ENCODE results near the gene SYS1.
A peak's percentile ranks its signal among the peaks of the same experiment; 100 is the strongest.
"Not testable (repeated sequence)": the region's sequence is repeated elsewhere in the genome, so short reads cannot be mapped to it uniquely, and the experiment has no call there.

The SYS1 gene

DNA sequence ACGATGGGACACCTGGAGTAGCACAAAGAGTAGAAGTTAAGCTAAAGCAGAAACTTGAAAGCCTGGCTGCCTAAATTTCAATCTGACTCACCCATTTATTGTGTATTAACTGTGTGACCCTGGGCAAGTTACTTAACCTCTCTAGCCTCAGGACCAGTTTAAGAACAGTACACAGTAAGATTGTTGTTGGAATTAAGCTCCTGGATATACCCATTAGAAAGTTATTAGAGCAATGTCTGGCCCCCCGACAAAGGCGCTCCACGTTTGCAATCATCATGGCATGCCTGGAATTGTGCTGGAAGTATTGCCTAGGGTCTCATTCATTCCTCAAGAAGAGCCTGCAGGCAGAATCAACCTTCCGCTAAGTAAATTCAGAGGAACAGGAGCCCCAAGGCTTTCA lies 16.1 kb upstream of the SYS1 start:
- Histone ChIP-seq H3K27me3 (ENCODE audit: control insufficient read depth, insufficient read depth, low read length) (no peaks in the 10 kb centered on the region), H3K36me3 (ENCODE audit: control insufficient read depth, insufficient read depth, low read length) (no peaks in the 10 kb centered on the region), H3K4me3 (ENCODE audit: low read depth, low read length) (peak overlapping the region; percentile 92), H3K9me3 (ENCODE audit: control insufficient read depth, insufficient read depth, low read depth, low read length) (no peaks in the 10 kb centered on the region), H3K9ac (ENCODE audit: low read length) (peak overlapping the region; percentile 87), H3K27ac (ENCODE audit: low read depth, low read length) (peak overlapping the region; percentile 16; the same call in 1 of the 2 replicates), H3K4me1 (ENCODE audit: control insufficient read depth, insufficient read depth, low read length) (peaks cover 58% of the 10 kb centered on the region)

DNA sequence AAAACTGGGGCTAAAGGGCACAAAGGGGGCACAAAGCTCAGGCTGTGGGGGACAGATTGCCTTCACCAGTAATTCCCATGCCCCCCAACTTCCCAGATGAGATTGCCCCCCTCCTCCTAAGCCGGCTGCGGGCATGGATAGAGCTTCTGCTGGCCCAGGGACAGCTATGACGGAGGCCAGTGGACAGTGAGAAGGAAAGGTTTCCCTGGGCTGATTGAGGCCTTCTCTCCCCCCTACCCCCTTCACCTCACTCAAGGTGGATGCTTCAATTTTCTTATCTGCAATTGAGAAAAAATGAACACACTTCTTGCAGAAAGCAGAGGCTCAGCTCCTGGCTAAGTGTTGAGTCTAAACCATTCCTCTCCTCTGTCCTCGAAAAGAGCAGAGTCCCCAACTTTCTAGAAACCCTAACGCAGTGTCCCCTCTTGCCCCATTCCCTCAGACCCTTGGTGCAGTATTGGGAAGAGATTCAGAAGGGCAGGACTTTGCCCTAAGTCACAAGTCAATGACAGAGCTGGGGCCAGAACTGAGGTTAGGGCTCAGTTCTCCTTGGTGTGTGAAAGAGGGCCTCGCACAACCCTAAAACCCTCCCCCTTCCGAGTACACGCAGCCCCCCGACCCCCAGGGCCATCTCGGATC lies 15.5 kb upstream of the SYS1 start:
- peak overlapping the region; percentile 87 for H3K9ac ChIP-seq (ENCODE audit: low read length)
- no peaks in the 10 kb centered on the region for H3K27me3 ChIP-seq (ENCODE audit: control insufficient read depth, insufficient read depth, low read length)
- peaks cover 53% of the 10 kb centered on the region for H3K4me1 ChIP-seq (ENCODE audit: control insufficient read depth, insufficient read depth, low read length)
- peak overlapping the region; percentile 90; the same call in 1 of the 2 replicates for H3K27ac ChIP-seq (ENCODE audit: low read depth, low read length)
- H3K9me3 ChIP-seq (ENCODE audit: control insufficient read depth, insufficient read depth, low read depth, low read length): no peaks in the 10 kb centered on the region
- no peaks in the 10 kb centered on the region for H3K36me3 ChIP-seq (ENCODE audit: control insufficient read depth, insufficient read depth, low read length)
- peak overlapping the region; percentile 92 for H3K4me3 ChIP-seq (ENCODE audit: low read depth, low read length)

DNA sequence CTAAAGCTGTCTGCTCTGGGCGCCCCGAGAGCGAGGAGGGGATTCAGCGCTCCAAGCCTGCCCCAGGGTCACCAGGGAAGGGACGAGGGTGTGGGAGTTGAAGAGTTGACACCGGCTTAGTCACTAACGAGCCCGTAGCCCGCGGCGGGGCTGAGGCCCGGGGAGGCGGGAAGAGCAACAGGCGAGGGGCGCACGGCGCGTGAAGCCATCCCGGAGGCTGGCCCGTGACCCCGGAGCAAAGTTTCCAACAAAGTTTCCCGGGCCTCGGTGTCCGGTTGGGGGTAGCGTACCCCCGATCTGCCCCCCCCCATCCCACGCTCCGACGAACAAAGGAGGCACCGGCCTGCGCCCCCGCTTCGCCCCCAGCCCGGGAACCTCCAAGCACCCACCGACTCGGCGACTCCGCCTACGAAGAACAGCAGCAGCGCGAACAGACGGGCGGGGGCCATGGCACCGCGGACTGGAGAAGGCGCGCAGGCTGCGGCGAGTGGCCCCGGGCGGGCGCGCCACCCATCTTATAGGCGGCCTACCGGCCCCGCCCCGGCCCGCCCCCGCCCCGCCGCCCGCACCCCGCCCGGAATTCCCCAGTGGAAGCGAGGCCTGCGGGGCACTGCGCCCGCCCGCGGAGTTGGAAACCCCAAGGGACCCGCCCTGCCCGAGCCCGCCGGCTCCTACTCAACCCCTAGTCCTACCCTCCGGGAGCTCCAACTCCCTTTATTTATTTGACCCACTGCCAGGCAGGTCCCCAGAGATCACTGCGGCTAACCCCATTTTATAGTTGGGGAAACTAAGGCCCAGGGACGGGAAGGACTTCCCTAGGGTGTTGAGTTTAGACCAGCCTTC lies 14.8 kb upstream of the SYS1 start, which contains the start of gene SDC4:
Gene SDC4, minus strand, starts transcription at position 489 of the 843 bp plus-strand sequence. Its CDS starts 40 bp downstream, at position 449.
- Histone ChIP-seq H3K9me3 (ENCODE audit: control insufficient read depth, insufficient read depth, low read depth, low read length) (no peaks in the 10 kb centered on the region), H3K36me3 (ENCODE audit: control insufficient read depth, insufficient read depth, low read length) (no peaks in the 10 kb centered on the region), H3K27ac (ENCODE audit: low read depth, low read length) (peak within 1 kb of the TSS; percentile 90; the same call in 1 of the 2 replicates), H3K27me3 (ENCODE audit: control insufficient read depth, insufficient read depth, low read length) (no peaks in the 10 kb centered on the region), H3K4me1 (ENCODE audit: control insufficient read depth, insufficient read depth, low read length) (peaks cover 46% of the 10 kb centered on the region), H3K4me3 (ENCODE audit: low read depth, low read length) (peak within 1 kb of the TSS; percentile 92), H3K9ac (ENCODE audit: low read length) (peak within 1 kb of the TSS; percentile 87)

DNA sequence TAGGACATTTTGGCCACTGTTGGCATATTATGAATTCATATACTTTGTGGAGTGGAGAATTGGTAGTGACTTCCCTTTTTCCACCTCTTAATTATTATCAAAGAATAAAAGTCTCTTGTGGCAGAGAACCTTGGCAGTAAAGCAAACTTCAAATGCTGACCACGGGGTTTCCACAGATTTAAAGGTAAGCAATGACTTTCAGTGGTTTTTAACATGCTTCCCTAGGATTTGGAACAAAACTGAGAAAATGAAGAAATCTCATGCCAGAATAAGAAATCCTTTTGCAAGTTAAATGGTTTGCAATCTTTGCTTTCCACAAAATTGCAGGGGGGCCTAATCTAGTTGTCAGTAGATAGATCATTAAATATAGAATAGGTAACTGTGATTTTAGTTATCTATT lies 12.7 kb upstream of the SYS1 start:
- Histone ChIP-seq H3K4me1 (ENCODE audit: control insufficient read depth, insufficient read depth, low read length) (peaks cover 30% of the 10 kb centered on the region), H3K9me3 (ENCODE audit: control insufficient read depth, insufficient read depth, low read depth, low read length) (no peaks in the 10 kb centered on the region), H3K4me3 (ENCODE audit: low read depth, low read length) (no peak overlapping the region), H3K27ac (ENCODE audit: low read depth, low read length) (no peak overlapping the region), H3K9ac (ENCODE audit: low read length) (no peak overlapping the region), H3K36me3 (ENCODE audit: control insufficient read depth, insufficient read depth, low read length) (no peaks in the 10 kb centered on the region), H3K27me3 (ENCODE audit: control insufficient read depth, insufficient read depth, low read length) (no peaks in the 10 kb centered on the region)

DNA sequence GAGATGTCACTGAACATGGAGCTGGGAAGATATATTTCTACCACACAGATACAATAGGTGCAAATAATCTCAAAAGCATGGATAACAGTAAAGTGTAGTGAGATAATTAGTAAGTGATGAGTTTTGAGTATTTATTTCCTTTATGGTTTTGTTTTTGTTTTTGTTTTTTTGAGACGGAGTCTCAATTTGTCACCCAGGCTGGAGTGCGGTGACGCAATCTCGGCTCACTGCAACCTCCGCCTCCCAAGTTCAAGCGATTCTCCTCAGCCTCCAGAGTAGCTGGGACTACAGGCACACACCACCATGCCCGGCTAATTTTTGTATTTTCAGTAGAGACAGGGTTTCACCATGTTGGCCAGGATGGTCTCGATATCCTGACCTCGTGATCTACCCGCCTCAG lies 12.2 kb upstream of the SYS1 start:
- not testable (repeated sequence) for H3K9me3 ChIP-seq (ENCODE audit: control insufficient read depth, insufficient read depth, low read depth, low read length); H3K27me3 ChIP-seq (ENCODE audit: control insufficient read depth, insufficient read depth, low read length); H3K9ac ChIP-seq (ENCODE audit: low read length); H3K27ac ChIP-seq (ENCODE audit: low read depth, low read length); H3K36me3 ChIP-seq (ENCODE audit: control insufficient read depth, insufficient read depth, low read length); H3K4me3 ChIP-seq (ENCODE audit: low read depth, low read length)
- peaks cover 24% of the 10 kb centered on the region for H3K4me1 ChIP-seq (ENCODE audit: control insufficient read depth, insufficient read depth, low read length)

DNA sequence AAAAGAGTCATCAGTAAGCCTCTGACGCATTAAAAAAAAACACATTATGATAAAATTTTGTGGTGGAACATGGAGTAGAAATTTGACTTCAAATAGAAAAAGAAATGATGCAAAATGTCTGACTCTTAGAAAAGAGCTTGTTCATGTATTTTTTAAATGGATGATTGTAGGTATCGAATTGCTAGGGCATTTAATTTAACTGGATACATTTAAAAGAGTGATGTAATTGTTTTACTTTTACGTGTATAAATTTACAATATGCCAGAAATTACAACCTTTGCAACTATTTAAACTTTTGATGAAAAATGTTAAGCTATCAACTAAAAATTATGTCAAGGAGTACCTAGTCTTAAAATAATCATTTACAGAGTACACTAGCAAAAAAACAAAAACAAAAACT lies 10.2 kb upstream of the SYS1 start:
- Histone ChIP-seq H3K9ac (ENCODE audit: low read length) (no peak overlapping the region), H3K27ac (ENCODE audit: low read depth, low read length) (no peak overlapping the region), H3K36me3 (ENCODE audit: control insufficient read depth, insufficient read depth, low read length) (no peaks in the 10 kb centered on the region), H3K4me1 (ENCODE audit: control insufficient read depth, insufficient read depth, low read length) (peaks cover 6% of the 10 kb centered on the region), H3K27me3 (ENCODE audit: control insufficient read depth, insufficient read depth, low read length) (no peaks in the 10 kb centered on the region), H3K4me3 (ENCODE audit: low read depth, low read length) (no peak overlapping the region), H3K9me3 (ENCODE audit: control insufficient read depth, insufficient read depth, low read depth, low read length) (no peaks in the 10 kb centered on the region)

DNA sequence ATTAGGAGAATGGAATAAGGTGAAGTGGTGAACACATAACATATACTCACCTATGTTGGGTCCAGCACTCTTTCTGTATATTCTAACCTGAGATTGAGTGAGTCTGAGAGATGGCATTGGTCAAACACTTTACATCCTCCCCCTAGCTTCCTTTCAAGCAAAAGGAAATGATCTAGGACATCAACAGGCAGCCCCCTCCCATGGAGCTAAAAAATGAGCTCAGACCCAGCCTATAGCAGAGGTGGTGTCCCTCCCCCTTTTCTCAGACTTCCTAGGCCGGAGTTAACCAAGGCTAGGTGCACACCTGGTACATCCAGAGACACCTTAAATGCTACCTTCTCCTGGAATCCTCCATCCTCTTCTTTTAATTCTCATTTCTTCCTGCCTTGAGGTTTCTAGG lies 9.2 kb upstream of the SYS1 start:
- H3K27me3 ChIP-seq (ENCODE audit: control insufficient read depth, insufficient read depth, low read length): no peaks in the 10 kb centered on the region

DNA sequence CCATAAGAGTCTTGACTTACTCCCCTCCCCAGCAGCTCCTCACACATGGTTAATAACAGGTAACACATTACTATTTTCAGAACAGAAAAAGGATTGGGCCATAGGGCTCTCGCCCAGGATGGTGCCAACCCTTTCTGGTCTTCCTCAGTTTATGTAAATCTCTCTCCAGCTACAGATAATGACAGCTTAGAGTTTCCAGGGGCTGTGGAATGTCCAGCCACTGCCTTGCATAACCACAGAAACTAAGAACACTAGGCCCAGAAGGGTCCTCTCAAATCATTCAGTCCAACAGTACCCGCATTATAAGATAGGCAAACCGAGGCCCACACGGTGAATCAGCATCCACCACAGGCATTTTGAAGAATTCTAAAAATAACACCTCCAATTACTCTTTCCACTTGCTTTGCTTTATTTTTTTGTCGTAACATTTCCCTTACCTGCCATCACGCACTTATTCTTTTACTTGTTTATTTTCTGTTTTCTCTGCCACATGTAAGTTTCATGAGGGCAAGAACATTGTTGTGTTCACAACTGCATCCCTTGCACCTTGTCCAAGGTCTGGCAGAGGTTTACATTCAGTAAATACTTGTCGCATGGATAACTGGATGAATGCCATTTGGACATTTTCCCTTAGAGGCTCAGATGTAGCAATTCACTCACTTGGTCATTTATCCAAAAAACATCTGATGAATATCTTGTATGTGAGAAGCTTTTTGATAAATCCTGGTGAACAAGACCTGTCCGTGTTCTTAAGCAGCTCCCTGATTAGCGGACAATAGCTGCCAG lies 8.3 kb upstream of the SYS1 start:
- no peaks in the 10 kb centered on the region for H3K27me3 ChIP-seq (ENCODE audit: control insufficient read depth, insufficient read depth, low read length)
- no peaks in the 10 kb centered on the region for H3K36me3 ChIP-seq (ENCODE audit: control insufficient read depth, insufficient read depth, low read length)
- no peaks in the 10 kb centered on the region for H3K9me3 ChIP-seq (ENCODE audit: control insufficient read depth, insufficient read depth, low read depth, low read length)
- no peak overlapping the region for H3K4me3 ChIP-seq (ENCODE audit: low read depth, low read length)
- no peak overlapping the region for H3K27ac ChIP-seq (ENCODE audit: low read depth, low read length)
- H3K4me1 ChIP-seq (ENCODE audit: control insufficient read depth, insufficient read depth, low read length): peaks cover 17% of the 10 kb centered on the region
- no peak overlapping the region for H3K9ac ChIP-seq (ENCODE audit: low read length)

More for the DNA sequence above, 9.2 kb upstream of the SYS1 start:
- Histone ChIP-seq H3K4me1 (ENCODE audit: control insufficient read depth, insufficient read depth, low read length) (peaks cover 12% of the 10 kb centered on the region), H3K9me3 (ENCODE audit: control insufficient read depth, insufficient read depth, low read depth, low read length) (no peaks in the 10 kb centered on the region), H3K9ac (ENCODE audit: low read length) (no peak overlapping the region), H3K4me3 (ENCODE audit: low read depth, low read length) (no peak overlapping the region), H3K36me3 (ENCODE audit: control insufficient read depth, insufficient read depth, low read length) (no peaks in the 10 kb centered on the region), H3K27ac (ENCODE audit: low read depth, low read length) (no peak overlapping the region)

DNA sequence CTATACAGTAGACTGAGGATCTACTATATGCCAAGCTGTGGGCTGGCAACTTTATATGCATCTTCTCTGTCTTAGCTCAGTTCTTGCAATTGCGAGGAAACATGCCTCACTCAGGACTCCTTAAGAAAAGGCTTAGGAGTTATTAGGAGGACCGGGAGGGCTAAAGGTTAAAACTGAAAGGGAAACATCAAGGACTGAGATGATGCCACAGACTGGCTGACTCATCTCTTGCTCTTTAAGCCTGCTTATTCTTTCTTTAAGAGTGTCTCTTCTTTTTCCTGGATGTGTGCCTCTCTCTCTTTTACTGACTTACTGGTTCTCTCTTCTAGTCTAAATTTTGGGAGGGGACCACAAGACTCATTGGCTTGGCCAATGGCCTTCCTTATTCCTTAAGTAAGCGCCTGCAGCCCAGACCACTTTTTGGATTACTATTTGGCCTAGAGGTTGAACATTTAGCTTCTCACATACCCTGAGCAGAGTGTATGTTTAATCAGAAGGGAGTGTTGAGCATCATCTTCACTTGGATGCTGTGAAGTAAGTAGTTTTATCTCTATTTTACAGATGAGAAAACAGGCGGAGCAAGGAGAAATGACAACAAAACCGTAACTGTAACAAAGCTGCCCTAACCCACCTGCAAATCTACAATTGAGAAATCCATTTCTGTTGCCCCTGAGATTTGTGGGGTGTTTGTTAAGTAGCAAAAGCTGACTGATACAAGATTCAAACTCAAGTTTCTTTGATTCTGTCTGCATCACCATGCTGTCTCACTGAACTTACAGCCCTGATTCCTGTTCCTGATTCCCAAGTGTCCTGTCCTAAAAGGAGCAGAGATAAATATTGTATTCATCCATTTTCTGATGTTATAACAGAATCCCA lies 7.5 kb upstream of the SYS1 start:
- H3K36me3 ChIP-seq (ENCODE audit: control insufficient read depth, insufficient read depth, low read length): no peaks in the 10 kb centered on the region
- no peak overlapping the region for H3K4me3 ChIP-seq (ENCODE audit: low read depth, low read length)
- no peaks in the 10 kb centered on the region for H3K27me3 ChIP-seq (ENCODE audit: control insufficient read depth, insufficient read depth, low read length)
- no peak overlapping the region for H3K9ac ChIP-seq (ENCODE audit: low read length)
- peaks cover 17% of the 10 kb centered on the region for H3K4me1 ChIP-seq (ENCODE audit: control insufficient read depth, insufficient read depth, low read length)
- no peak overlapping the region for H3K27ac ChIP-seq (ENCODE audit: low read depth, low read length)
- H3K9me3 ChIP-seq (ENCODE audit: control insufficient read depth, insufficient read depth, low read depth, low read length): no peaks in the 10 kb centered on the region

DNA sequence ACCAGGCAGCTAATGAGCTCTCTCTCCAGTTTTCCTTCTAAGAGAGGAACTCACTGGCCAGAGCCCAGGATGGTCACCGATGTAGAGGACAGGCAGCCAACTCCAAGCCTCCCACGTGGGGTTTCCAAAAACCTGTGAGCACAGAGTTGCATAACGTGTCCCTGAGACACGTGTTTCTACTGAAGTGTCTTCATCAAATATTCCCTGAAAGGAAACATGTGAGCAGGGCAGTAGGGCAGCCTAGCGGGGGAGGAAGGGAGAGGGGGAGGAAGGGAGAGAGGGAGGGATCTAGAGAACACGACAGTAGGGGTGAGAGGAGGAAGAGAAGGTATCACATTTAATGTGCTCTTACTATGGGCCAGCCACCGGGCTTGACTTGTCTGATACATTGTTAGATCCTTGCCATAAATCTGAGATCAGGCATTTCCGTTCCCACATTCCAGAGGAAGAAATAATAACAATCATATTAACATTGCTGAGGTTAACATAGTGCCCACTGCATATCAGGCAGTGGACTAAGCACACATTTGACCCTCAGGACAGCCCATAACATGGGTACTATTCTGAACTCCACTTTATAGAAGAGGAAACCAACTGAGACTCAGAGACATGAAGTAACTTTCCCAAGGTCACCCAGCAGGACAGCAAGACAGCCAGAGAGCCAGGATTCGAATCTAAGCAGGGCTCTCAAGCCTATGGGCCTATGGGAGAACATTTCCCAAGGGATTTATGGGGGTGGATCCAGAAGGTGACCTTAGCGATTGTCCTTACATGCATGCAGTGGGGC lies 4.5 kb upstream of the SYS1 start:
- Histone ChIP-seq H3K27ac (ENCODE audit: low read depth, low read length) (no peak overlapping the region), H3K4me3 (ENCODE audit: low read depth, low read length) (no peak overlapping the region), H3K9ac (ENCODE audit: low read length) (no peak overlapping the region), H3K36me3 (ENCODE audit: control insufficient read depth, insufficient read depth, low read length) (no peaks in the 10 kb centered on the region), H3K27me3 (ENCODE audit: control insufficient read depth, insufficient read depth, low read length) (no peaks in the 10 kb centered on the region), H3K9me3 (ENCODE audit: control insufficient read depth, insufficient read depth, low read depth, low read length) (no peaks in the 10 kb centered on the region), H3K4me1 (ENCODE audit: control insufficient read depth, insufficient read depth, low read length) (peaks cover 15% of the 10 kb centered on the region)
